Measurements from ENCODE around the gene ARHGEF6.

DNA sequence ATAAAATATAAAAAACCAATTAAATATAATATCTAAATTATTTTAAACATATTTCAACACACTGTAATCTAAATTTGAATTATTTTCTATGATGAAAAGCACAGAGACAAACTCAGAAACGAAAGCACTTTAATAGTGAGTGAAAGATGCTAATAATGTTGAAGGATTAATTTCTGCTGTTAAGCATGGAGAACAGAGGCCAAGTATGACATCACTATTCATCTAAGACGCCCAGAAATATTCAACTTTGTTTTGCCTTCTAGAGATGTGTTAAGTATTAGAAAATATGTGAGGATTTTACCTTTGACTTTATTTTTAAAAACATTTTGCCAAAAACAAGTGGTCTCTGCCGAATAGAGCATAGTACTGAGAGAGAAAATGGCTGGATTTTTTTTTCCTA is 19.3 kb downstream of the ARHGEF6 start:
- TF ChIP-seq, protein P1, sequence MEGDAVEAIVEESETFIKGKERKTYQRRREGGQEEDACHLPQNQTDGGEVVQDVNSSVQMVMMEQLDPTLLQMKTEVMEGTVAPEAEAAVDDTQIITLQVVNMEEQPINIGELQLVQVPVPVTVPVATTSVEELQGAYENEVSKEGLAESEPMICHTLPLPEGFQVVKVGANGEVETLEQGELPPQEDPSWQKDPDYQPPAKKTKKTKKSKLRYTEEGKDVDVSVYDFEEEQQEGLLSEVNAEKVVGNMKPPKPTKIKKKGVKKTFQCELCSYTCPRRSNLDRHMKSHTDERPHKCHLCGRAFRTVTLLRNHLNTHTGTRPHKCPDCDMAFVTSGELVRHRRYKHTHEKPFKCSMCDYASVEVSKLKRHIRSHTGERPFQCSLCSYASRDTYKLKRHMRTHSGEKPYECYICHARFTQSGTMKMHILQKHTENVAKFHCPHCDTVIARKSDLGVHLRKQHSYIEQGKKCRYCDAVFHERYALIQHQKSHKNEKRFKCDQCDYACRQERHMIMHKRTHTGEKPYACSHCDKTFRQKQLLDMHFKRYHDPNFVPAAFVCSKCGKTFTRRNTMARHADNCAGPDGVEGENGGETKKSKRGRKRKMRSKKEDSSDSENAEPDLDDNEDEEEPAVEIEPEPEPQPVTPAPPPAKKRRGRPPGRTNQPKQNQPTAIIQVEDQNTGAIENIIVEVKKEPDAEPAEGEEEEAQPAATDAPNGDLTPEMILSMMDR (conservative IDR thresholded peaks at IDR 0.05; ENCODE audit: low read length) = no peak
- TF ChIP-seq EZH2phosphoT487 (IDR thresholded peaks at IDR 0.05; ENCODE audit: borderline replicate concordance) = no peak

Measured in Loucy (cell line).